AG04449 (cell line): ENCODE results near the gene TCF25.
A peak's percentile ranks its signal among the peaks of the same experiment; 100 is the strongest.

Experiments used
- CTCF ChIA-PET: fragments of 350-600 bp; formaldehyde crosslinking; extraction: SDS; loops from one replicate; lab custom pipeline; 2021; ENCODE audit warnings: antibody characterized with exemption; lab: Yijun Ruan, JAX
- POLR2A ChIA-PET: fragments of 400-600, 350-600 bp; formaldehyde crosslinking; extraction: SDS; loops from one replicate; lab custom pipeline; 2020; ENCODE audit warnings: antibody characterized with exemption, inconsistent platforms; lab: Yijun Ruan, JAX
- DNase-seq: peaks from one replicate; pipeline ENCODE4 v3.0.0-alpha.2; 2010; ENCODE audit warnings: low read depth, low spot score
- H3K4me3 ChIP-seq: 2 replicates; pipeline ENCODE4 v1.5.1; 2011; ENCODE audit warnings: low read depth, mild to moderate bottlenecking, control low read depth, low read length
- CTCF ChIP-seq: IDR thresholded peaks from one replicate; pipeline ENCODE4 v1.5.1; 2011; ENCODE audit warnings: mild to moderate bottlenecking, moderate library complexity, low read length, control low read depth, inconsistent platforms; ENCODE audit not compliant: insufficient read depth; ENCODE audit errors: missing control alignments

TCF25 gene

GRCh38 chr16:89921131-89921701, 47.8 kb downstream of the TCF25 start:
- CTCF ChIA-PET, result interaction anchor here (4.9 kb wide), 1 partner anchor 9 kb away, joined by 34 read pairs; no protein-coding TSS in a partner anchor
- H3K4me3 ChIP-seq, result peak overlapping the region; percentile 43
- no peak for DNase-seq
- POLR2A ChIA-PET, result interaction anchor here (0.9 to 2.7 kb wide), 4 partner anchors 9 to 47 kb away, joined by 3 to 22 read pairs (median 8); partner anchors contain the start of gene TCF25
- no peak for TF ChIP-seq CTCF

- no peak for TF ChIP-seq CTCF
- ChIA-PET CTCF (interaction anchor here (4.9 kb wide), 1 partner anchor 10 kb away, joined by 34 read pairs; no protein-coding TSS in a partner anchor), POLR2A (interaction anchor here (0.9 to 2.7 kb wide), 9 partner anchors 10 to 101 kb away, joined by 3 to 22 read pairs (median 5); partner anchors contain the start of gene TCF25)
- peak overlapping the region; percentile 83 for H3K4me3 ChIP-seq
- DNase-seq, result peak; percentile 71
Observed at GRCh38 chr16:89921702-89922476, 48.5 kb downstream of the TCF25 start.

GRCh38 chr16:89922477-89922883, 49.1 kb downstream of the TCF25 start:
- CTCF ChIA-PET, result interaction anchor here (1.1 to 4.9 kb wide), 2 partner anchors 11 to 44 kb away, joined by 3 to 34 read pairs; no protein-coding TSS in a partner anchor
- no peak for TF ChIP-seq CTCF

GRCh38 chr16:89922884-89923639, 49.7 kb downstream of the TCF25 start, which contains the start of gene TUBB3:
TSS of gene TUBB3 (plus strand) at chr16:89923342. CDS start at chr16:89923402, 60 bp downstream.
- TF ChIP-seq CTCF, result no peak
- CTCF ChIA-PET, result interaction anchor here (1.1 to 4.9 kb wide), 2 partner anchors 11 to 45 kb away, joined by 3 to 34 read pairs; no protein-coding TSS in a partner anchor
- peak within 1 kb of the TSS; percentile 83 for H3K4me3 ChIP-seq
- no peak for DNase-seq
- POLR2A ChIA-PET, result interaction anchor here (0.7 to 2.7 kb wide), 15 partner anchors 8 to 100 kb away, joined by 3 to 22 read pairs (median 4); partner anchors contain the start of gene TCF25

More at GRCh38 chr16:89922477-89922883, 49.1 kb downstream of the TCF25 start:
- POLR2A ChIA-PET, result interaction anchor here (0.7 to 2.7 kb wide), 13 partner anchors 9 to 100 kb away, joined by 3 to 22 read pairs (median 4); partner anchors contain the start of gene TCF25
- peak; percentile 62 for DNase-seq
- H3K4me3 ChIP-seq, result peak overlapping the region; percentile 83

GRCh38 chr16:89923640-89924296, 50.4 kb downstream of the TCF25 start:
- CTCF ChIA-PET, result interaction anchor here (1.1 to 4.9 kb wide), 3 partner anchors 12 to 45 kb away, joined by 3 to 34 read pairs (median 3); partner anchors contain the start of gene DEF8
- peak overlapping the region; percentile 83 for H3K4me3 ChIP-seq
- no peak for TF ChIP-seq CTCF
- POLR2A ChIA-PET, result interaction anchor here (0.6 to 2.7 kb wide), 6 partner anchors 9 to 113 kb away, joined by 3 to 22 read pairs (median 4); partner anchors contain the start of gene TCF25
- no peak for DNase-seq
